PC-3 (cell line): Measurements from ENCODE around the gene S100A14. TPM values are rescaled to one million over a fixed set of nuclear protein-coding genes. Genes with fewer than 3 reads are reported as not detected.

Experiments
- ATAC-seq: fragments of 200-7000 bp; cut with Tn5 transposase; 2 replicates; pipeline ENCODE4 v1.9.1; 2020; ENCODE audit warnings: mild to moderate bottlenecking, moderate library complexity
- BruUV-seq: library from RNA; stranded (reverse); fragments of 400-500 nt; replicated peaks from 2 replicates; lab custom pipeline; 2021; lab: Mats Ljungman, UMichigan
- CTCF ChIA-PET: fragments of 300-600 bp; sonication (Branson Sonifier 250); formaldehyde crosslinking; loops from one replicate; lab custom pipeline; 2022; ENCODE audit warnings: antibody characterized with exemption; lab: Charles Lee
- POLR2A ChIA-PET: fragments of 300-600 bp; sonication (Branson Sonifier 250); formaldehyde crosslinking; loops from one replicate; lab custom pipeline; 2022; ENCODE audit warnings: antibody characterized with exemption; ENCODE audit not compliant: unreplicated experiment; lab: Charles Lee
- DNase-seq: peaks from one replicate; pipeline ENCODE4 v3.0.0-alpha.2; 2015
- H2AFZ ChIP-seq: fragments of 300-600 bp; sonication (generic); 2 replicates; pipeline ENCODE4 v1.6.0; 2016; ENCODE audit warnings: antibody characterized with exemption, low read length
- H3F3A ChIP-seq: fragments of 300-600 bp; sonication (generic); one replicate; pipeline ENCODE4 v1.6.0; 2017; ENCODE audit warnings: antibody characterized with exemption, low read length, control low read depth, mild to moderate bottlenecking; ENCODE audit not compliant: unreplicated experiment
- H3K27ac ChIP-seq: fragments of 300-600 bp; sonication (generic); 2 replicates; pipeline ENCODE4 v1.5.1; 2016; ENCODE audit warnings: mild to moderate bottlenecking, low read length
- H3K27me3 ChIP-seq: fragments of 300-600 bp; sonication (generic); 2 replicates; pipeline ENCODE4 v1.6.1; 2016; ENCODE audit warnings: low read length, mixed read lengths
- H3K36me3 ChIP-seq: fragments of 300-600 bp; sonication (generic); 2 replicates; pipeline ENCODE4 v1.6.1; 2016; ENCODE audit warnings: low read depth, mixed run types, low read length, mixed read lengths
- H3K4me1 ChIP-seq: fragments of 300-600 bp; sonication (generic); 2 replicates; pipeline ENCODE4 v1.5.1; 2016; ENCODE audit warnings: low read length; ENCODE audit not compliant: insufficient read depth
- H3K4me2 ChIP-seq: fragments of 300-600 bp; sonication (generic); 2 replicates; pipeline ENCODE4 v1.6.0; 2016; ENCODE audit warnings: low read length
- H3K4me3 ChIP-seq: fragments of 300-600 bp; sonication (generic); 2 replicates; pipeline ENCODE4 v1.5.1; 2016; ENCODE audit warnings: mild to moderate bottlenecking, low read length, mixed read lengths
- H3K79me2 ChIP-seq: fragments of 300-600 bp; sonication (generic); 2 replicates; pipeline ENCODE4 v1.6.1; 2017; ENCODE audit warnings: low read length, mixed read lengths
- H3K9ac ChIP-seq: fragments of 300-600 bp; sonication (generic); 2 replicates; pipeline ENCODE4 v1.6.0; 2016; ENCODE audit warnings: mild to moderate bottlenecking, low read length
- H3K9me2 ChIP-seq: fragments of 300-600 bp; sonication (generic); replicated peaks from 2 replicates; pipeline ENCODE4 v1.6.1; 2016; ENCODE audit warnings: mixed run types, low read length, mixed read lengths
- H3K9me3 ChIP-seq: fragments of 300-600 bp; sonication (generic); 2 replicates; pipeline ENCODE4 v1.6.1; 2016; ENCODE audit warnings: low read length, mixed read lengths
- H4K20me1 ChIP-seq: fragments of 300-600 bp; sonication (generic); 2 replicates; pipeline ENCODE4 v1.6.1; 2016; ENCODE audit warnings: low read length, mixed read lengths
- CTCF ChIP-seq: fragments of 300-600 bp; sonication (generic); conservative IDR thresholded peaks from 2 replicates; pipeline ENCODE4 v1.5.1; 2017; ENCODE audit warnings: antibody characterized with exemption, low read depth, mild to moderate bottlenecking, low read length
- EZH2 ChIP-seq: fragments of 300-600 bp; sonication (generic); IDR thresholded peaks from one replicate; pipeline ENCODE4 v1.6.1; 2017; ENCODE audit warnings: antibody characterized with exemption, mild to moderate bottlenecking, low read length; ENCODE audit not compliant: unreplicated experiment
- EZH2phosphoT487 ChIP-seq: fragments of 300-600 bp; sonication (generic); IDR thresholded peaks from 2 replicates; pipeline ENCODE4 v1.6.1; 2018; ENCODE audit warnings: mild to moderate bottlenecking, antibody characterized with exemption, low read length, borderline replicate concordance
- intact Hi-C: fragments of 100-400 bp; cut with micrococcal nuclease; formaldehyde crosslinking; loops from 2 replicates; pipeline ENCODE4 v1.9.0; 2023
- total RNA-seq: library from RNA; depleted of rRNA; stranded (reverse); fragments of >200 nt; gene quantifications from 2 replicates; pipeline ENCODE4 v1.2.3, GENCODE V29; 2014

Gene S100A14
- total RNA-seq, 1 experiment from 2014 or later: 462 TPM

GRCh38 chr1:153646672-153647345, 30.7 kb upstream of the S100A14 start:
- peaks cover 5% of the 10 kb centered on the region; the same call in 1 of the 2 replicates for H3K4me1 ChIP-seq
- H4K20me1 ChIP-seq: 0 out of 2 replicates have a peak, but pooled peaks cover 8% of the 10 kb centered on the region
- no peak for DNase-seq
- peaks cover 18% of the 10 kb centered on the region for H3F3A ChIP-seq
- peaks cover 48% of the 10 kb centered on the region for H3K36me3 ChIP-seq
- ChIA-PET CTCF (no interaction called here), POLR2A (no interaction called here)
- no peak; the same call in 1 of the 2 replicates for ATAC-seq
- no peak overlapping the region for H2AFZ ChIP-seq
- no peak overlapping the region for H3K9ac ChIP-seq
- H3K4me3 ChIP-seq: no peak overlapping the region
- no peak overlapping the region for H3K4me2 ChIP-seq
- no peaks in the 10 kb centered on the region for H3K9me3 ChIP-seq
- no peaks in the 10 kb centered on the region for H3K27me3 ChIP-seq
- no TSS peak for BruUV-seq
- TF ChIP-seq EZH2phosphoT487: no peak
- no peak for TF ChIP-seq CTCF
- no peak for TF ChIP-seq EZH2
- intact Hi-C loops: no loop called here
- no peak overlapping the region for H3K27ac ChIP-seq
- peaks cover 27% of the 10 kb centered on the region; the same call in 1 of the 2 replicates for H3K79me2 ChIP-seq
- no peaks in the 10 kb centered on the region for H3K9me2 ChIP-seq

GRCh38 chr1:153643816-153644215, 27.7 kb upstream of the S100A14 start:
- Histone ChIP-seq H3K4me2 (no peak overlapping the region), H3K4me3 (no peak overlapping the region), H3K27ac (no peak overlapping the region), H3K9me2 (no peaks in the 10 kb centered on the region), H3K36me3 (peaks cover 77% of the 10 kb centered on the region), H3K9me3 (no peaks in the 10 kb centered on the region), H3K79me2 (peaks cover 56% of the 10 kb centered on the region), H3K4me1 (no peaks in the 10 kb centered on the region), H3K27me3 (no peaks in the 10 kb centered on the region), H3F3A (peaks cover 18% of the 10 kb centered on the region), H2AFZ (no peak overlapping the region), H4K20me1 (0 out of 2 replicates have a peak, but pooled peaks cover 8% of the 10 kb centered on the region), H3K9ac (no peak overlapping the region)
- DNase-seq: no peak
- no TSS peak for BruUV-seq
- intact Hi-C loops: no loop called here
- ChIA-PET CTCF (interaction anchor here (0.5 to 1.1 kb wide), 2 partner anchors 17 to 72 kb away, joined by 3 read pairs; partner anchors contain the start of gene S100A13), POLR2A (no interaction called here)
- TF ChIP-seq EZH2phosphoT487: no peak
- TF ChIP-seq CTCF: no peak
- TF ChIP-seq EZH2: no peak
- ATAC-seq: no peak

GRCh38 chr1:153643100-153643499, 27.0 kb upstream of the S100A14 start:
- BruUV-seq: no TSS peak
- ChIA-PET CTCF (interaction anchor here (0.5 to 0.8 kb wide), 2 partner anchors 72 to 133 kb away, joined by 3 read pairs; no protein-coding TSS in a partner anchor), POLR2A (interaction anchor here (1.0 kb wide), 1 partner anchor 9 kb away, joined by 9 read pairs; the partner anchor contains the start of gene CHTOP)
- ATAC-seq (no peak), DNase-seq (no peak)
- no peak overlapping the region for H3K4me3 ChIP-seq
- no peaks in the 10 kb centered on the region for H3K4me1 ChIP-seq
- no peak overlapping the region for H3K27ac ChIP-seq
- H2AFZ ChIP-seq: no peak overlapping the region
- H3K4me2 ChIP-seq: no peak overlapping the region
- peaks cover 84% of the 10 kb centered on the region for H3K36me3 ChIP-seq
- H3K9me2 ChIP-seq: no peaks in the 10 kb centered on the region
- 0 out of 2 replicates have a peak, but pooled peaks cover 11% of the 10 kb centered on the region for H4K20me1 ChIP-seq
- peaks cover 18% of the 10 kb centered on the region for H3F3A ChIP-seq
- no peak overlapping the region for H3K9ac ChIP-seq
- intact Hi-C loops: no loop called here
- H3K79me2 ChIP-seq: peaks cover 64% of the 10 kb centered on the region
- no peaks in the 10 kb centered on the region for H3K9me3 ChIP-seq
- TF ChIP-seq CTCF: no peak
- no peaks in the 10 kb centered on the region for H3K27me3 ChIP-seq
